Mesodermal cell (in vitro differentiated cells): ENCODE data around the gene CDC42BPB.
A peak's percentile ranks its signal among the peaks of the same experiment; 100 is the strongest.

Experiments
- H3K27ac ChIP-seq: 2 replicates; pipeline ENCODE4 v1.7.0; 2013; ENCODE audit warnings: mild to moderate bottlenecking, low read depth, low read length, moderate library complexity; ENCODE audit not compliant: severe bottlenecking
- H3K36me3 ChIP-seq: 2 replicates; pipeline ENCODE4 v1.7.1; 2013; ENCODE audit warnings: mild to moderate bottlenecking, low read length, moderate library complexity; ENCODE audit not compliant: control insufficient read depth, insufficient read depth
- H3K4me1 ChIP-seq: one replicate; pipeline ENCODE4 v1.7.1; 2013; ENCODE audit warnings: mild to moderate bottlenecking, low read length; ENCODE audit not compliant: insufficient read depth, control insufficient read depth, poor library complexity, severe bottlenecking
- H3K4me3 ChIP-seq: 2 replicates; pipeline ENCODE4 v1.7.0; 2013; ENCODE audit warnings: low read length, control low read depth, mild to moderate bottlenecking; ENCODE audit not compliant: insufficient read depth, poor library complexity, severe bottlenecking; ENCODE audit errors: extremely low read depth
- H3K9me3 ChIP-seq: 2 replicates; pipeline ENCODE4 v1.7.1; 2013; ENCODE audit warnings: mild to moderate bottlenecking, low read length, moderate library complexity; ENCODE audit not compliant: control insufficient read depth
- WGBS, 2 experiments: methylation state at CpG; one replicate each; pipeline ENCODE4 v1.1.5; 2013; ENCODE audit warnings: missing lambda C conversion rate in 2 of 2; ENCODE audit not compliant: insufficient coverage in 2 of 2; 5-methylcytosine and 5-hydroxymethylcytosine counted together

The CDC42BPB gene

GRCh38 chr14:103009559-103009958 is 47.8 kb downstream of the CDC42BPB start:
- Histone ChIP-seq H3K9me3 (no peaks in the 10 kb centered on the region), H3K4me3 (no peak overlapping the region), H3K4me1 (peaks cover 36% of the 10 kb centered on the region), H3K27ac (no peak overlapping the region), H3K36me3 (peaks cover 76% of the 10 kb centered on the region)
- 93 to 95% methylated on average over 2 of the region's 2 CpGs for WGBS, 2 experiments

GRCh38 chr14:103008768-103009357 is 48.5 kb downstream of the CDC42BPB start:
- Histone ChIP-seq H3K4me1 (peaks cover 29% of the 10 kb centered on the region), H3K36me3 (peaks cover 76% of the 10 kb centered on the region), H3K4me3 (no peak overlapping the region), H3K9me3 (no peaks in the 10 kb centered on the region), H3K27ac (peak overlapping the region; percentile 23)
- WGBS, 2 experiments, result 92 to 96% methylated on average over 15 of the region's 15 CpGs

GRCh38 chr14:103008126-103008525 is 49.2 kb downstream of the CDC42BPB start:
- no peak overlapping the region for H3K4me3 ChIP-seq
- WGBS, 2 experiments, result 93% methylated on average over 10 of the region's 10 CpGs
- H3K27ac ChIP-seq, result no peak overlapping the region
- peaks cover 25% of the 10 kb centered on the region for H3K4me1 ChIP-seq
- no peaks in the 10 kb centered on the region for H3K9me3 ChIP-seq
- H3K36me3 ChIP-seq, result peaks cover 76% of the 10 kb centered on the region

GRCh38 chr14:103007555-103007954 is 49.8 kb downstream of the CDC42BPB start:
- Histone ChIP-seq H3K9me3 (no peaks in the 10 kb centered on the region), H3K36me3 (peaks cover 77% of the 10 kb centered on the region), H3K4me1 (peaks cover 25% of the 10 kb centered on the region), H3K4me3 (no peak overlapping the region), H3K27ac (no peak overlapping the region)
- WGBS, 2 experiments, result 95% methylated on average over 12 to 14 of the region's 14 CpGs

DNA sequence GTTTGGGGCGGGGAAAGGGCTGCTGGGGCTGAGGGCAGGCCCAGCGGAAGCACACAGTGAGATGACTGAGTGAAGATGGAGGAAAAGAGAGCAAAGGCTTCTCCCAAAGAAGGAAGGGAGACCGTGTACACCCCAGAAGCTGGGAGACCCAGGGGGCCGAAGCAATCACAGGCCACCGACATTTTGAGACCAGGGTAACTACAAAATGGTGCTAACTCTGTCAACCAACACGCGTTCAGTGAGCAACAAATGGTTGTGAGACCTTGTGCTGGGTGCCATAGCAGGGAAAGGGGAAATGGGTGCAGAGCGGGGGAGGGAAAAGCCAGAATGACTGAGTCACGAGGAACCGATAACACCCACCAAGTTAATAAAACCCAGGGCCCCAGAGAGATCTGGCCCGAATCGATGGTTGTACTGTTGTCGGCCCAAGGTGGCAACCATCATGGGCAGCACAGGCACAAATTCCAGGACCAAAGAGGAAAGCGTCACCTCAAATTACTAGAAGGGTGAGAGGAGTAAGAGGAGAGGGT is 50.3 kb downstream of the CDC42BPB start:
- Histone ChIP-seq H3K9me3 (no peaks in the 10 kb centered on the region), H3K4me3 (no peak overlapping the region), H3K27ac (no peak overlapping the region), H3K4me1 (peaks cover 25% of the 10 kb centered on the region), H3K36me3 (peaks cover 77% of the 10 kb centered on the region)
- WGBS, 2 experiments, result 94 to 98% methylated on average over 8 to 14 of the region's 14 CpGs

- H3K9me3 ChIP-seq, result no peaks in the 10 kb centered on the region
- peaks cover 82% of the 10 kb centered on the region for H3K36me3 ChIP-seq
- peaks cover 19% of the 10 kb centered on the region for H3K4me1 ChIP-seq
- WGBS, 2 experiments, result 92 to 97% methylated on average over 8 of the region's 8 CpGs
- no peak overlapping the region for H3K4me3 ChIP-seq
- no peak overlapping the region for H3K27ac ChIP-seq
Observed at GRCh38 chr14:103006106-103006505, 51.2 kb downstream of the CDC42BPB start.

DNA sequence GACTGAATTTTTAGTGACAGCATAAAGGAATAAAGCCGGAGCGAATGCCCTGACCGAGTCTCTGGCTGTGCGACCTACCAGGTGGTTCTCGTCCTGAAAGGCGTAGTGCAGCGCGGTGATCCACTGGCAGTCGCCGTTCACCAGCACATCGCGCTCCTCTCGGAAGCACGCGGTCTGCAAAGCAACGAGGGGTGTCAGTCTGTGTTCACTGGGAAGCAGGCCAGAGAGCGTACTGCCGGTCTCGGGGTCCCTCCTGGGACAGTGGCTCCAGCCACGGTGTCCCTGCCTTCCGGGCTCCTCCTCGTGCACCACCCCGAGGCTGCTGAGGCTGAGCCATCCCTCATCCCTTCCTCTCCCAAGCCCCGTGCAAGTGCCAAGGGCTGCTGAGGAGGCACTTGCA is 53.5 kb downstream of the CDC42BPB start:
- Histone ChIP-seq H3K27ac (no peak overlapping the region), H3K9me3 (no peaks in the 10 kb centered on the region), H3K36me3 (peaks cover 85% of the 10 kb centered on the region), H3K4me3 (no peak overlapping the region), H3K4me1 (peaks cover 8% of the 10 kb centered on the region)
- WGBS, 2 experiments, result 98% methylated on average over 24 of the region's 24 CpGs

DNA sequence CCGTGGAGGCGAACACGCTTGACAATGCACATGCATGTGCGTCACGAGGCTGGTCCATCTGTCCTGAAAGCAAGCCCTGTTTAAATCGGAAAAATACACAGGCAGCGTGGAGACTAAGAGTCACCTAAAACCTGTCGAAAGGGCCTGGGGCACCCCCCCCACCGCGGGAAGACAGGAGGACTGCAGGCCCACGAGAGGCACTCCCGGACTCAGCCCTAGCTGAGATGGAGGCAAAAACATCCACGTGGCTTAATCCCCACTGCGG is 54.1 kb downstream of the CDC42BPB start:
- no peak overlapping the region for H3K27ac ChIP-seq
- H3K4me3 ChIP-seq, result no peak overlapping the region
- 93 to 99% methylated on average over 12 to 13 of the region's 14 CpGs for WGBS, 2 experiments
- peaks cover 3% of the 10 kb centered on the region for H3K4me1 ChIP-seq
- peaks cover 85% of the 10 kb centered on the region for H3K36me3 ChIP-seq
- no peaks in the 10 kb centered on the region for H3K9me3 ChIP-seq

GRCh38 chr14:103002578-103003350 is 54.6 kb downstream of the CDC42BPB start:
- peaks cover 85% of the 10 kb centered on the region for H3K36me3 ChIP-seq

DNA sequence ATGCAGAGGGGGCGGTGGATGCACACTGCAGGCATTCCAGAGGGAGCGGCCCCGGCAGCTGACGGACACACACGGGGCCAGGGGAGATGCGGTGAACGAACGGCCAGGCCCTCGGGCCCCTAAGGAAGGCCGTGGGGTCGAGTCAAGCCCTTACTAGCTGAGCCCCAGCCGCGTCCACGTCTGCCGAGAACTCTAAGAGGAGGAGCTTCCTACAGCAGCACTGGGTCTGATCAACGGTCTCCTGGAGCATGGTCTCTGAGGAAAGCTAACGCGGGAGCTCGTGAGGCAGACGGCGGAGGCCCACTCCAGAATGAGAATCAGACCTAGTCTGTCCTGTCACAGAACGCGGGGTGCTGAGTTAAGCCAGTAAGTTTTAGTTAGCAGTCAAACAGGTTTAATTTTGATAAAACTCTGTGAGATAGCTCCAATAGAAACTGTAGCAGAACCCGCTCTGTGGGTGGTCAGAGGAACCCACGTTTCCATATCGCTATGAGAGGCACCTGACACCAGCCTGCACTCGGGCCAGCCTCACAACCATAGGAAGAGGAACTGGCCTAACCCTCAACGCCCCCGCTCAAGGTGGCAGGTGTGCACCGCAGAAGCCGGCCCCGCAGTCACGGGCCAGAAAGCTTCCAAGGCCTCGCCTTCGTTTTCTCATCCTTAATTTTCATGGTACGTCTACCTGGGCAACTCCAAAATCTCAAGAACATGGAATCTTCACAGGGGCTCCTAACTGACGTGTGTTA is 55.5 kb downstream of the CDC42BPB start:
- WGBS, 2 experiments, result 93 to 96% methylated on average over 37 of the region's 37 CpGs
- Histone ChIP-seq H3K4me1 (peaks cover 3% of the 10 kb centered on the region), H3K9me3 (no peaks in the 10 kb centered on the region), H3K4me3 (no peak overlapping the region), H3K27ac (no peak overlapping the region), H3K36me3 (peaks cover 85% of the 10 kb centered on the region)

More at GRCh38 chr14:103002578-103003350, 54.6 kb downstream of the CDC42BPB start:
- WGBS, 2 experiments, result 98% methylated on average over 15 to 22 of the region's 22 CpGs
- H3K27ac ChIP-seq, result no peak overlapping the region
- H3K4me3 ChIP-seq, result no peak overlapping the region
- peaks cover 3% of the 10 kb centered on the region for H3K4me1 ChIP-seq
- H3K9me3 ChIP-seq, result no peaks in the 10 kb centered on the region
